Fibroblast of pulmonary artery (primary cell): Measurements from ENCODE around the gene NTPCR.

Experiments used
- DNase-seq: peaks from one replicate; pipeline ENCODE4 v3.0.0-alpha.2; 2010; ENCODE audit warnings: low read depth
- H3K4me3 ChIP-seq: replicated peaks from 2 replicates; pipeline ENCODE4 v1.5.1; 2011; ENCODE audit warnings: low read depth, mild to moderate bottlenecking, control low read depth, low read length, moderate library complexity
- CTCF ChIP-seq: IDR thresholded peaks from 2 replicates; pipeline ENCODE4 v1.5.1; 2011; ENCODE audit warnings: mild to moderate bottlenecking, control low read depth, low read length, inconsistent platforms; ENCODE audit errors: missing control alignments

The NTPCR gene

DNA sequence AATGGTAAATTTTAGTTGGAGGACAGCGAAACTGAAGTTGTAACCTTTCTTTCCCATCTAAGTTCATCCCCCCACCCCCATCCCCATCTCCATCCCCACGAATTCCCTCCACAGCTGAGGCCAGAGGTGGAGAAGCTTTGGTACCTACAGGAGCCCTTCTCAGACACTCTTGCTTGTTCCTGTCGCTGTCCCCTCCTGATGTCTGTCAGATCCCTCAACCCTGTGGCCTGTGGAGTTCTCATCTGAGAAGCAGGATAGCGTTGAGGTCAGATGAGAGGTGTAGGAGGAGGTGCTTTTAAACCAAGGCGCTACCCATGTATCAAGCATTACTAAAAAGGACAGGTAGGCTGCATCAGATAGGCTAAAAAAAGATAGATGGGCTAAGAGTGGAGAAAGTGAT is 769 bp downstream of the NTPCR start:
- TF ChIP-seq CTCF, result no peak
- no peak for DNase-seq
- H3K4me3 ChIP-seq, result peak overlapping the region; percentile 87

DNA sequence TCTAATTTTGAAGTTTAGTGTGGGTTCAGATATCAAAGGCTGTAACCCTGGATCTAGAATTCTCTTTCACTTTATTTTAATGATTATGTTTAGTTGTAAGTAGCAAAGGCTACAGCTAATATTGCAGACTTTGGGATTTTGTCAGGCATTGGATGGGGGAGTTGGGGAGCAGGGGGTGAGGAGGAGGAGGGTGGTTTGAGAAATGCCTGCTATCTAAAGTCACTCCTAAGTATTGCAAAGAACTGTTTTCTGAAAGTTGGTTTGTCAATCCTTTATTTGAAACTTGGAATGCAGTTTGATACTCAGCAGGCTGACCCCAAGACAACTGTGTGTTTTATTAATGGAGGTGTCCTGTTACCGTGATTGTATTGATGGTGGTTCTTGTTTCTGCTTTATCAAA is 1.2 kb downstream of the NTPCR start:
- DNase-seq, result no peak
- H3K4me3 ChIP-seq, result peak overlapping the region; percentile 87
- TF ChIP-seq CTCF, result no peak

- peak; percentile 66 for TF ChIP-seq CTCF
- no peak overlapping the region for H3K4me3 ChIP-seq
- DNase-seq, result peak; percentile 55
Observed at GRCh38 chr1:232952514-232953499, 2.4 kb downstream of the NTPCR start.

DNA sequence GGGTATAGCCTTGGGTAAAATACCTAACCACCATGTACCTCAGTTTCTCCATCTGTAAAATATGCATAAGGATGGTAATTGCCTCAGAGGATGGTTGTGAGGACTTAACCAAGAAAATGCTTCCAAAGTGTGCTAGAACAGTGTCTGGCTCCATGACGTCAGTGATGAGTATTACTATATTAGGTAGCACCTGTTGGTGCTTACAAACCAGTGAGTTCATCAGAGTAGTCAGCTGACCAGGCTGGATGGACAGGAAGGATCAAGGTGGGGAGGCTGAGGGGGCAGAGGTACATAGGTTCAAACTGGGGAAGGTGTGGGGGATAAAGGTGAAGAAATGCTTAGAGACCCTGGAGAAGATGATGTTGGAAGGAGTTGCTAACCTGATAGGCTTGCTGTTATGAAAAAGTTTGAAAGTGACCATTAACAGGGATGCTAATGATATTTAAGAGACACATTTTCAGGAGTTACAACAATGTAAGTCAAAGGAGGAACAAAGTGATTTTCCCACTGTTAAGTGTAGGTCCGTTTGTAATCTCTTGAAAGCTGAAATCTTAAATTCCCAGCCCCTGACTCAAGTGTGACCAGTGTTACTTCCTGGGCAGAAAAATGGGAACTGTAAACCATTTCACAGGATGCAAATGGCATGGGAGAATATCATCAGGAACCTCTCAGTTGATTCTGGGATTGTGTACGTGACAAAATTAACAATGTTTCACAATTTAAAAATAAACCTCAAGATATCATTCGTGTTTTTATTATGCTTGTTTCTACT is 4.4 kb downstream of the NTPCR start:
- DNase-seq, result no peak
- no peak overlapping the region for H3K4me3 ChIP-seq
- TF ChIP-seq CTCF, result no peak

DNA sequence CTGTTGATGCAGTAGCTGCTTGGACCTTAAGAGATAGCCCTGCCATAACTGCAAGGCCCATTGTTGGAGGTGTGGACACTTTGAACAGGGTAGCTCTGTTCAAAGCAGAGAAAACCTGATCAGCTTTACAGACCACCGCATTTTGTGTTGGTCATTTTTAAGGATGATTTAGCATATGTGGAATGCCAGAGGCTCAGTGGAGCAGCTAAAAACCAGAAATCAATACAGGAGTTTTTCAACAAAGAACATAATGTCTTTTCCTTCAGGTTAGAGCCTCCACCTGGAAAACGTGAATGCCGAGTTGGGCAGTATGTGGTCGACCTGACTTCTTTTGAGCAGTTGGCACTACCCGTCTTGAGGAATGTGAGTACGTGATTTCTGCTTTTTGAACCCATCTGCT is 5.7 kb downstream of the NTPCR start:
- no peak for DNase-seq
- H3K4me3 ChIP-seq, result no peak overlapping the region
- no peak for TF ChIP-seq CTCF

DNA sequence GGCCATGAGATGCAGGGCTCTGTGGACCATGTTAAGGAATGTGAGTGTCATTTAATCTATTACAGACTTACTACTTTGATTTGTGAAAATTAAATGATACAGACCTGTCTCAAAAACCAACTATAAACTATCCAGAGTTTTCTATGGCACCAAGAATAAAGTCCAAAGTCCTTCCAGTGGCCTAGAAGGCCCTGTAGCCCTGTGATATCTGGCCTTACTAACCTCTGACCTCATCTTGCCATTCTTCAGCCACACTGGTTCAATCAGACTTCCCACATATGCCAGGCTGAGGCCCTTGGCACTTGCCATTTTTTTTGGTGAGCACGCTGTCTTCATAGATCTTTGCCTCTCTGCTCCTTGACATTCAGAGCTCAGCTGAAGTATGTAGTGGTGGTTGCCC is 7.7 kb downstream of the NTPCR start:
- DNase-seq, result no peak
- H3K4me3 ChIP-seq, result no peak overlapping the region
- TF ChIP-seq CTCF, result no peak
